ENCODE data around the gene HAUS3.
A peak's percentile ranks its signal among the peaks of the same experiment; 100 is the strongest.

HAUS3 gene

DNA sequence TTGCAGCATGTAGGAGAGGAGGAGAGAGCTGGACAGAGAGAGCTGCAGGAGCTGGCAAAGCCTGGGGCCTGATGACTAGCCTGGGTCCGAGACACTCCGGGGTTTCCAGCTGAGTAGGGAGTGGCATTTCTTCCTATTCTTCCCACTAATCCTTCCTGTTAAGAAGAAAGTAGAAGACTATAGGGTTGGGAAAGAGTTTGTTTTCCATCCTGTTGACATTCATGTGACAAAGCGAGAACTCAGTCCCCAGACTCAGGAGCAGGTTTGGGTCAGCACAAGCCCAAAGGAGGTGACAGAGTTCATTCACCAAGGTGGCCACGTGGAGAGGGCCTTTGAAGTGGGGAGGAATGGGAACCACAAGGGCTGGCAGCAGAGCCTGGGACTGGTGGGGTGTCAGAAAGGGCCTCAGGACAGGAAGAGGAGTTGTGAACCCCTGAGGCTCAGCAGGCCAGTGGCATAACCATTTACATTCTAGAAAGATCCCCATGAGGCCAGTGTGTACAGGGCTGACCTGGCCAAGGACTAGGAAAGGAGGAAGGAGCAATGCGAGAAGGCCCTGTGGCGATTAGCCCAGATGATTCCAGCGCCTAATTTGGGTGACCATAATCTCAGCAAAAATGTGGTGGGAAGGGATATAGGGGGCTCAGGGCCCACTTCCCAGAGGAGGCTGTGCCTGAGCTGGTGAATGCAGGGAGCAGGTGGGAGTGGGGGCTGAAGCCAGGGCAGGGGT lies 3.3 kb upstream of the HAUS3 start:
- peak overlapping the region in 1 of 2 donors; percentile 59 for H3K27ac ChIP-seq
- no peak overlapping the region for H3K4me3 ChIP-seq
- TF ChIP-seq, protein P1, sequence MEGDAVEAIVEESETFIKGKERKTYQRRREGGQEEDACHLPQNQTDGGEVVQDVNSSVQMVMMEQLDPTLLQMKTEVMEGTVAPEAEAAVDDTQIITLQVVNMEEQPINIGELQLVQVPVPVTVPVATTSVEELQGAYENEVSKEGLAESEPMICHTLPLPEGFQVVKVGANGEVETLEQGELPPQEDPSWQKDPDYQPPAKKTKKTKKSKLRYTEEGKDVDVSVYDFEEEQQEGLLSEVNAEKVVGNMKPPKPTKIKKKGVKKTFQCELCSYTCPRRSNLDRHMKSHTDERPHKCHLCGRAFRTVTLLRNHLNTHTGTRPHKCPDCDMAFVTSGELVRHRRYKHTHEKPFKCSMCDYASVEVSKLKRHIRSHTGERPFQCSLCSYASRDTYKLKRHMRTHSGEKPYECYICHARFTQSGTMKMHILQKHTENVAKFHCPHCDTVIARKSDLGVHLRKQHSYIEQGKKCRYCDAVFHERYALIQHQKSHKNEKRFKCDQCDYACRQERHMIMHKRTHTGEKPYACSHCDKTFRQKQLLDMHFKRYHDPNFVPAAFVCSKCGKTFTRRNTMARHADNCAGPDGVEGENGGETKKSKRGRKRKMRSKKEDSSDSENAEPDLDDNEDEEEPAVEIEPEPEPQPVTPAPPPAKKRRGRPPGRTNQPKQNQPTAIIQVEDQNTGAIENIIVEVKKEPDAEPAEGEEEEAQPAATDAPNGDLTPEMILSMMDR (IDR thresholded peaks at IDR 0.05): no peak
- DNase-seq (ENCODE audit: low spot score): no peak

DNA sequence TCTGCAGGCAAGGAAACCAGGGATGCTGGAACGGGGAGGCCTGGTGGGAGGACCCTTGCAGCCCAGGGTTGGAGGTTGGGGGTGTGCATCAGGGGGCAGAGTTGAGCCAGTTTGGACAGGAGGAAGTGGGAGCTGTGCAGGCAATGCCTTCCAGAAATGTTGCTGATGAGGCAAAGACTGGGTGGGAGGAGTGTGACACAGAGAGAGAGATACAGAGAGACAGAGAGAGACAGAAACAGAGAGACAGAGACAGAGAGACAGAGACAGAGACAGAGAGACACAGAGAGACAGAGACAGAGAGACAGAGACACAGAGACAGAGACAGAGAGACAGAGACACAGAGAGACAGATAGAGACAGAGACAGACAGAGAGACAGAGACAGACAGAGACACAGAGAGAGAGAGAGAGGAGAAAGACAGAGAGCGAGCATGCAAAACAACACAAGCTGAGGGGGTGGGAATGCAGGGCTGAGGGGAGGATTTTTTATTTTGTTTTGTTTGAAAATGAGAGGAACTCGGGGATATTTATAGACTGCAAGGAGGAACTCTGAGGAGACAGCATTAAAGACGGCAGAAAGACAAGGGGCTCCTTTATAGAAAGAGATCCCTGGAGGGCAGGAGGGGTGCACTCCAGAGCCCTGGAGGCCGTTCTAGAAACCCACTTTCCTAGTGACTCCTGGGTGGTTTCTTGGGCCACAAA lies 1.9 kb upstream of the HAUS3 start:
- Histone ChIP-seq H3K4me3 (no peak overlapping the region), H3K27ac (peak overlapping the region; percentile 14 to 57)
- TF ChIP-seq, protein P1 (IDR thresholded peaks at IDR 0.05): no peak
- peak; percentile 74 for DNase-seq (ENCODE audit: low spot score)

DNA sequence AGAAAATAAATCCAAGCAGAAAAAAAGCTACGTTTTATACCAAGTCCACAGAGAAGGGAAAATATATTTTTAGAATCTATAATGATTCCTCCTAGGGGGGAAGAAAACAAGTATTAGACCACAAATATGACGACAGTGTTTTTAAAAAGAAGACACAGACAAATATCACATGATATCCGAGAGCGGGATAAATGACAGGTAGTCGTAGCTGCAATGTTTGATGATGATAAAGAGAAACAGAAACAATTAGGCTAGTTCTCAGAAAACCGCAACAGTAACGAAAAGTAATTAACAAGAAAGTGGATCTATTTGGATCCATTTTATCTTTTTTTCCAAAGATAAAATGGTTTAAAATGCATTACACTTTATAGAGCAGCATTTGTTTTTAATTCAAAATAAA lies 918 bp downstream of the HAUS3 start:
- H3K4me3 ChIP-seq: peak overlapping the region; percentile 95
- TF ChIP-seq, protein P1 (IDR thresholded peaks at IDR 0.05): no peak
- H3K27ac ChIP-seq: peak overlapping the region in 1 of 2 donors; percentile 76

GRCh38 chr4:2236944-2237666 lies 4.8 kb downstream of the HAUS3 start:
- no peak for DNase-seq (ENCODE audit: low spot score)
- Histone ChIP-seq H3K4me3 (no peak overlapping the region), H3K27ac (no peak overlapping the region)
- TF ChIP-seq, protein P1 (IDR thresholded peaks at IDR 0.05): no peak

More for the DNA sequence above, 918 bp downstream of the HAUS3 start:
- no peak for DNase-seq (ENCODE audit: low spot score)

DNA sequence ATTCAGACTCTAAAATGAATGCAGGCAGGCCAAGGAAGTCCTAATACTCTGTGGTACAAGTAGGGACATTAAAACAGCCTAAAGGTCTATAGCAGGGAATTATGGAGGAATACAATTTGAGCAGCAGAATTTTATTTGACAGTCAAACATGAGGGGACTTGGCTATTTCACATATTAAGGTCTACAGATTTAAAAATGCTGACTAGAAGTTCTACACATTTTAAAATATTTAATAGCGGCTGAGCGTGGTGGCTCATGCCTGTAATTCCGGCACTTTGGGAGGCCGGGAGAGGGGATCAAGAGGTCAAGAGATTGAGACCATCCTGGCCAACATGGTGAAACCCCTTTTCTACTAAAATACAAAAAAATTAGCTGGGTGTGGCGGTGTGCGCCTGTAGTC lies 10.8 kb downstream of the HAUS3 start:
- Histone ChIP-seq H3K4me3 (no peak overlapping the region), H3K27ac (no peak overlapping the region)
- DNase-seq (ENCODE audit: low spot score): no peak
- TF ChIP-seq, protein P1 (IDR thresholded peaks at IDR 0.05): no peak

- TF ChIP-seq, protein P1 (IDR thresholded peaks at IDR 0.05): no peak
- Histone ChIP-seq H3K4me3 (no peak overlapping the region), H3K27ac (no peak overlapping the region)
- no peak for DNase-seq (ENCODE audit: low spot score)
Measured at GRCh38 chr4:2226261-2226660, 15.7 kb downstream of the HAUS3 start.
